ENCODE measurements around the gene COQ8A. TPM values are rescaled to one million over a fixed set of nuclear protein-coding genes. Genes with fewer than 3 reads are reported as not detected.

Gene COQ8A
- polyA plus RNA-seq, 1 experiment: 5.3 TPM

GRCh38 chr1:227037121-227037520 lies 97.0 kb downstream of the COQ8A start:
- DNase-seq (ENCODE audit: low read depth, low spot score): no peak
- Histone ChIP-seq H3K27ac (ENCODE audit: low read depth, low read length) (no peak overlapping the region), H3K9me3 (ENCODE audit: control insufficient read depth, insufficient read depth, low read length) (no peaks in the 10 kb centered on the region), H3K4me3 (ENCODE audit: low read depth, low read length) (no peak overlapping the region), H3K27me3 (ENCODE audit: control insufficient read depth, insufficient read depth, low read length) (no peaks in the 10 kb centered on the region)
- ChIA-PET POLR2A (no interaction called here), CTCF (no interaction called here)
- TF ChIP-seq CTCF (IDR thresholded peaks at IDR 0.05; ENCODE audit: low read depth, low read length): no peak

Small RNAs within 50 kb of the gene (small RNA-seq; reads per million reads assigned to genes)
- not detected for gene AL353689.1 (ENCODE audit: insufficient read length, low read depth)

Other genes with a start within 250 kb of the COQ8A start
- 2.8 and 3.0 TPM in 2 replicates for gene ITPKB, start 201.0 kb upstream of the COQ8A start, polyA plus RNA-seq (2011; rRNA removed)
- 12.1 and 13.6 TPM in 2 replicates for gene PSEN2, start 69.7 kb upstream of the COQ8A start, polyA plus RNA-seq (2011; rRNA removed)